NCI-H226 (cell line): Measurements from ENCODE around the gene ARFGAP3.

ENCODE experiments used
- DNase-seq: peaks from one replicate; pipeline ENCODE4 v3.0.0-alpha.2; 2015

ARFGAP3 gene, protein sequence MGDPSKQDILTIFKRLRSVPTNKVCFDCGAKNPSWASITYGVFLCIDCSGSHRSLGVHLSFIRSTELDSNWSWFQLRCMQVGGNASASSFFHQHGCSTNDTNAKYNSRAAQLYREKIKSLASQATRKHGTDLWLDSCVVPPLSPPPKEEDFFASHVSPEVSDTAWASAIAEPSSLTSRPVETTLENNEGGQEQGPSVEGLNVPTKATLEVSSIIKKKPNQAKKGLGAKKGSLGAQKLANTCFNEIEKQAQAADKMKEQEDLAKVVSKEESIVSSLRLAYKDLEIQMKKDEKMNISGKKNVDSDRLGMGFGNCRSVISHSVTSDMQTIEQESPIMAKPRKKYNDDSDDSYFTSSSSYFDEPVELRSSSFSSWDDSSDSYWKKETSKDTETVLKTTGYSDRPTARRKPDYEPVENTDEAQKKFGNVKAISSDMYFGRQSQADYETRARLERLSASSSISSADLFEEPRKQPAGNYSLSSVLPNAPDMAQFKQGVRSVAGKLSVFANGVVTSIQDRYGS

DNA sequence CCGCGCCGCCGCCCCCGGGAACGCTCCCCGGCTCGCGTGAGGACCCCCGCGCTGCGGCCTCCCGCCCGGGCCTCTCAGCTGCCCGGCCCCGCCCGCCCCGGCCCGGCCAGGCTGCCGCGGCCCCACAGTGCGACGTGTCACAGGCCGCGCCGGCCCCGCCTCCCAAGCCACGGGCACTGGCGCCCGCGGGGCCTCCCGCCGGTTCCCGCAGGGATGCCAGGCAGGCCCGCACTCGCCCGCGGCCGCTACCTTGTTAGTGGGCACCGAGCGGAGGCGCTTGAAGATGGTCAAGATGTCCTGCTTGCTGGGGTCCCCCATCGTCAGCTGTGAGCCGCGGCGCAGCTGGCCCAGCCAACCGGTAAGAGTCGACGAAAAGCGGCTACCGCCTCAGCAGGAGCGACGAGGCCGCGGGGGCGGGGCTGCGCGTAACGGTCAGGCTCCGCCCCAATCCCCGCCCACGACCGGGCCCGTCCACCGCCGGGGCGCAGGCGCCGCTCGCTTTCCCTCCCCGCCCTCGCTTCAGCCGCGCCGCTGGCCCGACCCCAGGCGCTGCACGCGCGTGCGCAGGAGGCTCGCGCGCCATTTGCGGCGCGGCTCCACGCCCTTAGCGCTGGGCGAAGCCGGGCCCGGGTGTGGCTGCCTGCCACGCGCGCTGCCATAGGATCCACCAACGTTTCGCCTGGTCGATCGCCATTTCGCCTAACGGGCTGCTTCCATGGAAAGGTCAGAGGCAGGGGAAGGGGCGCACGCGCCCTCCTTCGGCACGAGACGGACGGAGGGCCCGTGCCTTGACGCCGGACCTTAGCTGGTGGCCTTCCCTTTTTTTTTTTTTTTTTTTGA is at the start of gene ARFGAP3:
Gene ARFGAP3, minus strand, starts transcription at position 409 of the 840 bp plus-strand sequence. Its CDS starts 91 bp downstream, at position 318.
- DNase-seq: peak; percentile 65

DNA sequence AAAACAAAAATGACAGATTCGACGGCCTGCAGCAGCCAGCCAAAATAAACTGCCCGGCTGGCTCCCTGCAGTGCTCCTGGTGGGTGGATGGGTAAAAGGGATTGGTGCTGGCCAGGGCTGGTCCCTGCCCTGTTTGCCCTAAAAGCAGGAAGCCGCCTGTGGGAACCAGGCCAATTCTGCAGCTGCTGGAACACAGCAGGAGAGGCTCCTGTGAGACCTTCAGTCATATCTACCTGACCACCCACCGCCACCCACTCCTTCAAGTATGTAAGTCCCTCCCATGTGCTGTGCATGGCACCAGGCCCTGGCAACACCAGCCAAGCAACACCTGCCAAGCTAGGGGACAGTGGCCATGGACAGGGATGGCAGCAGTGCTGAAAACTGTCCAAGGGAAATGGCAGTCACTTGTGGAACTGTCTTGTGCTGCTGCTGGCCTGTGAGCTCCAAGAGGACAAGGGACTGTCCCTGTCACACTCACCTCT is 48.7 kb upstream of the ARFGAP3 start:
- no peak for DNase-seq

DNA sequence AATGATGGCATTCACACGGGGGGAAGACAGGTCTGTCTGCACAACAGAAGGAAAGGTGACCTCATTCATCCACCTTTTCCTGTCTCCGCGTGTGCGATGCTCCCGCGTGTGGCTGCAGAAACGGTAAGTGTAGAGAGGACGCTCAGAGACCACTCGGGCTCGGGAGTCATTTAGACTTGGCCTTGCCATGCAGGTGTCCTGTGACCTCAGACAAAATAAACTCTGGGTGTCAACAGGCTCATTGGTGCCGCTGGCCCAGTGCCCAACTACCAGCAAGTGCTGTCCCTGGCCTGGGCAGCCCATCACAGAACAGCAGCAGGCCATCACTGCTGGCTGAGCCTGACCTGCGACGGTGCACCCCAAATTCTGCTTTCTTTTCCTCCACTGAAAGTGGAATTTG is 48.1 kb upstream of the ARFGAP3 start:
- DNase-seq: no peak

DNA sequence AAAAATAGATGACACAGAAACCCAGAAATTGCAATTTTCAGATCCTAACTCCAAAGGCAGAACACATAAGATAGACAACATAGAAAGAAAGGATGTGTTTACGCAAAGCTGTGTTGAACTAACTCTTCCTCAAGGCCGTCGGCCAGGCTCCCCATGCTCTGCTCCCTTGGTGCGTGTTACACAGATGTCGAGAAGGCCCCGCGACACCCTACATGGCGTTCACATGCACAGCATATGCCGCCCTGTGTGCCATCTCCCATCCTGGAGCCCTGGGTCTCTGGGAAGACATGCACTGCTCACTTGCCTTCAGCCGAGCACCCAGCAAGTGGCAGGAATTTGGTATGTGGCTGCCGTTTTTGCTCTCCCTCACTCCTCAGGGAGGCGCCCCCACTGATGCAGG is 47.0 kb upstream of the ARFGAP3 start:
- DNase-seq: no peak

DNA sequence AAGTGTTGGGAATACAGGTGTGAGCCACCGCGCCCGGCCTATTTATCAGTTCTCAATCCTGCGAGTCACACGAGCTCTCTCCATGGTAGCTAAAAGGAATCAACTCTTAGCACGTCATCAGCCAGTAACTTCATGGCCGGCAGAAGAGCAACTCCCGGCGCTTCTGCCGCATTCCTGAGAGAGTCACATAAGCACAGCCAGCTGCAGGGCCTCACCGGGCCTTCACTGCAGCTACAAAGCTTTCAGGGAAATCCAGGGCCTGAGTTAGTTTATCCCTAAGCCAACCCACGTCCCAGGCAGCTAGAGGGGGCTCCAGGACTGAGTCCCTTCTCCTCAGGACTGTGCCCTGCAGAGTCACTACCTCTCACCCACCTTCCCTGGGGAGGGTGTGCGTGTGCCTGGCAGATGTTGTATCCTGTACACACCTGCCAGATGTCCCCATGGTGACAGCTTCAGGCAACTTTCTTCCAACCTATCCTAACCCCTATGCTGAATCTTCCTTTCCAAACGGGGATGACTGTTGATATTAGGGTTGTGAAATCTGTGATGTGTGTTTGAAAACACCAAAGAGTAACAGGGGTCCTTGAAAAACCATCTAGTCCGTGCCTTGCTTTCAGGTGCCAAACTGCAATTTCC is 45.9 kb upstream of the ARFGAP3 start:
- no peak for DNase-seq

DNA sequence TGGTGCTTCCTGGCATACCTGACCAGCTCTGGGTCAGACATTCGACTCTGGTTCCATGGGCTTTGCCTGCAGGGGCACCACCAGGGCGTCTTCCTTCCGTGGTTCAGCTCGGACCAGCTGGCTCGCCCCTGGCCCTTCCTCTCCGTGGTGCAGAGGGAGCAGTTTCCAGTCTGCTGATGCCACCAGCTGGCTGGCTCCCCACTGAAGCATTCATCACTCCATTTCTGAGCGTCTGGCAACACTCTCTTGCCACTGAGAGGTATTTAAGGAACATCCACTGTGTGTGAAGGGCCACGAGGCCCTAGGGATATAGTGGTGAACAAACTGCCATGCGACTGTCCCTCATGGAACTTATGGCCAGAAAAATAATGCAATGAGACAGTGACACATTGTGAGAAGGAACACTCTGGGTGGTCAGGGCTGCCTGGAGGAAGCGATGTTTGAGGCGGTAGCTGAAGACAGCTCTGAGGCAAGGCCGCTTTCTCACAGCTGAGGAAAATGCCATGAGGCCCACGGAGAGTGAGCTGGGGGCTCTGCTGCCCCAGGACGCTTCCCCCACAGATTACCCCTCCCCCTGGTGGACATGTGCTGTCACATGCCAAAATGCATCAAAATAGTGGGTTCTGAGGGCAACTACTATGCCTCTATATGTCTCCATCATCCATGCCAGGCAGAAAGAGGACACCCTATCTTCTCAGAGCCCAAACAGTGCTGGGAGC is 44.9 kb upstream of the ARFGAP3 start:
- DNase-seq: no peak

DNA sequence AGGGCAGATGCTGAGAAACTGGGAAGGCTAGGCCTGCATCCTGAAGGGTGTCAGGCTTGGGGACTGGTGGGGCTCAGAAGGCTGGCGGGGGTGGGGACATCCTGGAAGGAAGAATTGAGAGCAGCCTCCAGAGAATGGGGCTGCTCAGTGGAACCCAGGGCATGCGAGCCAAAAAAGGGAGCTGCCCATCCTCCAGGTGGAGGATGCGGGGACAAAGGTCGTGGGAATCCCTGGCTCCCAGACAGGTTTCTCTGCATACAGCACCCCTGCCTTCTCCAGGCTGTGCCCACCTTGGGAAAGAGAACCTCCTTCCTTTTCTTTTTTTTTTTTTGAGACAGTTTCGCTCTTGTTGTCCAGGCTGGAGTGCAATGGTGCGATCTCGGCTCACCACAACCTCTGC is 40.9 kb upstream of the ARFGAP3 start:
- DNase-seq: no peak

DNA sequence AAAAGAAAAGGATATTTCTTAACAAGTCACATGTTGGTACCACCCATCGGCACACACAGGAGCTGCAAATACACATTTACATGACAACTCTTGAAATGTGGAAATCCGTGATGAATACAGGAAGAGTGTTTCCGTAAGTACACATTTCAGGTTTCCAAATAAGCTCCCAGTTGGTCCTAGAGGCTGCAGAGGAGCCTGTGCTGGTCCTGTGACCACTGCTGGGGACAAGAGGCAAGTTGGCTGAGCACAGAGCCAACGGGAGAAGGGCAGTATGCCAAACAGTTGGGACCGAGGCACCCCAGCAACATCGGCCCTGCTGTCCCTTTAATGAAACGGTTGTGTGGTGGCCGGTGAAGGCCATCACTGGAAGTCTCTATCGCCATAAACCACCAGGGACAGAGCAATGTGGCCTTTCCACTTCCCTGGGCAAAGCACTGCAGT is 38.5 kb upstream of the ARFGAP3 start:
- no peak for DNase-seq

DNA sequence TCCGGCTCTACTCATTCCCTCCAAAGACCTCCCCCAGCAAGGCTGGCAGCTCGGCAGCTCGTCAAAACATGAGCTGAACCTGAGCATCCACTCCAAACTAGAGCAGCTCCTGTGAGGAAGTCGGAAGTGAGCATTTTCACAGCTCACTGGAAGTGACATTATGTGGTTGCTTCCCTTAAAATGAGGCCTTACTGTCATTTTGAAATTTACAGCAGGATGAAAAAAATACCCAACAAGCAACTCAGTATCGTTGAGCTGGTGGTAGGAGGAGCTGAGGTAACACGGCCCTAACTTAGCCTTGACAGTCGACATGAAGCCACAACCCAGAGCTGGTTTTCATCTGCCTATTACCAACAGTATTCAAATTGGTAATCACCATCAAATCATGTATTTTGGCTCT is 38.0 kb upstream of the ARFGAP3 start:
- no peak for DNase-seq

DNA sequence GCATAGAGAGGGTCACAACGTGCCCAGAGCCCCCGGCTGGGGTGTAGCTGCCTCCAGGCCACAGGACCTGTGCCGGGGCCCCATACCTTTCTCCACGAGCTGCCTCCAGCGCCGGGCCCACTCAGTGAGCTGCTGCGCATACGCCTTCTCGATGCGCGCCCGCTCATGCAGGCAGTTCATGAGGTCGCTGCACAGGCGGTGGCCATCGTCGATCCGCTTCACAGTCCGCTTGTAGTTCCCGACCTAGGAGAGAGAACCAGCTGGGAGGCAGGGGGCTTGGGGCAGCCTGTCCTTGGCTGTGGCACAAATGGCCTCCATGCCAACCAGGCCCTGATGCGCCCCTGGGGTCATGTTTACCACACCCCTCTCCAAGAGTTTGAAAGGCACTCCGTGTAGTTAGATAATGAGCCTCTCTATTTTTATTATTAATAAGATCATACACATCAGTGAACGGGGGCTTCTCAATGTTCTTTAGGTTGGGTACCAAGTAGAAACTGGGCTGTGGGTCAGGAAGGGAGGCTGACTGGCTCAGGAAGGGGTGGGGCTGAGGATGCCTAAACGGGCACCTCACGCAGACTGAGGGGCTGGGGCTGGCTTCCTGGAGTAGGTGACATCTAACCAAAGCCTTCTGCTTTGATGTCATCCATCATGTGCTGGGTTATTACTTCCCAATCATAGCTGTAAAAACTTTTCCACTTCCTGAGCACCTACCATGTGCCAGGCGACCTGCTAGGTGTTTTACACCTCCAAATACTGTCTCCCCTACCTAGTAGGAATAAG is 36.5 kb upstream of the ARFGAP3 start:
- DNase-seq: no peak

DNA sequence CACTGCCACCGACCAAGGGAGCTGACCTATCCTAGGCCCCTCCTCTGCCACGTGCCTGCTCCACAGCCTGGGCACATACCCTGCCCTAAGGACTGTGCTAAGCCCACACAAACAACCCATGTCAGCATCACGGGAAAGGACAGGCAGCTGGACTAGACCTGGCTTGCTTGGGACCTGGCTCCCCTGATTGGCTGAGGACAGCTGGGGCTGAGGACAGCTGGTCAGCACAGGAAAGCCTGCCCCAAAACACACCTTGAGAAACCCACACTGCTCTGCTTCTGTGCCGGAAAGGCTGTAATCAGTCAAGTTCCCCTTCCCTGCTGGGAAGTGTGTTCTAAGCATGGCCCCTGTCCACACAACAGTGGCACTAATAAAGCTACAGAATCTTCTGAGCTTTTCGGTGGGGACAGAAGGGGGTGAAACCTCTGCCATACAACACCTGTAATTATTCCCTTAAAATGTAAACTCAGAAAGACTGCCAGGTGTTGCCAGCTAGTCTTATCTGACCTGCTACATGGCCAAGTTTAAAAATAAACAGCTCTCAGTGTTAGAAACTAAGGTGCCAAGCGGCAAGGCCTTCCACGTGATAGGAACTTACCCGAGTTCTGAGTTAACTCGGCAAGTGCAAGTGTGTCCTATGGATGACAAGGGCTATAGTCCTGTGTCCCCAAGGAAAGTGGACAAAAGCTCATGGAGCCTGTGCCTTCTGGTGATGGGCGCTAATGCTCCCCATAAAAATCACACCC is 35.7 kb upstream of the ARFGAP3 start:
- no peak for DNase-seq

DNA sequence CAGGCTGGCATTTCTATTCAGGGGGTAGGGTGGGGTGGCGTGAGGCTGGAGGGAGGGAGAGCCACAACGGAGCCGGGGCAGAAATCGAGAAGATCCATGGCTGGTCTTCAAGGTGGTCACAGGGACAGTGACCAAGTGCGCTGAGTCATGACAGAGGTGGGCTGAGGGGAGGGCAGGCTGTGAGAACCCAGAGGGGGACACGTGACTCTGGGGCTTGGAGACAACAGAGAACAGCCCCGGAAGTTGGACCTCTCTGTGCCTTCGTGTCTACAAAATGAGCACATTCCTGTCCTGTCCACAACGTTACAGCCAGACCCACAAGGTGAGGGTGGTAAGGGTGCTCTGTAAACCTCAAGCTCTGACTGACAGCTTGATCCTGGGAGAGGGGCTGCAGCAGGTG is 35.1 kb upstream of the ARFGAP3 start:
- no peak for DNase-seq

DNA sequence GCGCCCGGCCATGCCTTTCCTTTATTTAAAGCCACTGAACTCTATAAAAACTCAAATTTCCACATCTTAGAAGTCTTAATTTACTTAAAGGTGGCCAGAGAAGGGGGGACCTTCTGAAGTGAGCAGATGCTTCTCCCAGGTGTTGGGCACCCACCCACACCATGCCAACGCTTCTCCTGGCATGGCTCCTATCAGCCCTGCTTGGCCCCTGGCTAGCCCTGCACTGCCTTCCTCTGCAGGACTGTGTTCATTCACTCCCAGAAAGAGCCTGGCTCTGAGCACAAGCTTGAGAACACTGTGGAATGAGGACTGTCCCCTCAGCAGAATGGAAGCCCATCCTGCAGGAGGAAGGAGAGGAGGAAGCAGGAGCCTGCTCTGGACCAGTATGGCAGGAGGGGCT is 34.6 kb upstream of the ARFGAP3 start:
- DNase-seq: no peak

DNA sequence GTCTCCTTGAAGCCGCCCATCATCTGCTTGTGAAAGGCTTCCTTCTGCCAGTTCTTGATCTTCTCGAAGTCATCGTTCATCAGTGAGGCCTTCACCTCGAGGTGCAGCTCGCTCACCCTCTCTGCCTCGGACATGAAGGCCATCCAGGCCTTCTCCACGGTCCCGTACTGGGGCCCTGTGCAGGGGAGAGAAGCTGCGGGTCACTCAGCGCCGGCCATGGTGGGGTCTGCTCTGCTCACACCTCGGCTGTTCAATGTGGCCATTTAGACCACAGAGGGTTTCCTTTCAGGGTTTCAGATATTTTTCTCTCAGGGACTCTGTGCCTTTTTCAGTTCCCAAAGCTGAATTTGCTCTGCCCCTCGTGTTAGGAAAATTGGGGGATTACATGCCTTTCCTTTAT is 33.9 kb upstream of the ARFGAP3 start:
- DNase-seq: no peak

DNA sequence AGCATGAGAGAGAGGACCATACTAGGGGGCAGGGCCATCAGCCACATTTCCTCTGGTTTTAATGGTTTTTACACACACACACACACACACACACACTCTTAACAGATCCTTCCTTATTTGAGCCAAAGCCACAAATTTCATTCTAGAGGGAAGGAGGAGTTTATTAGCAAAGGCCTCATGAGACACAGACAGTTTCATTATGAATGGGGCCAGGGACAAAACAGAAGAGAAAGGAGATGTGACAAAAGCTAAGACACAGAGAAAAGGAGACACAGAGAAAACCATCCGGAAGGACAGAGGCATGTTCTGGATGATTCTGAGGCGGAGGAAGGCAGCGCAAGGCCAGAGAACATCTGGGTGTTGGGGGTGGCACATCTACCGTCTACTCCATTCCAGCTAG is 32.2 kb upstream of the ARFGAP3 start:
- DNase-seq: no peak

DNA sequence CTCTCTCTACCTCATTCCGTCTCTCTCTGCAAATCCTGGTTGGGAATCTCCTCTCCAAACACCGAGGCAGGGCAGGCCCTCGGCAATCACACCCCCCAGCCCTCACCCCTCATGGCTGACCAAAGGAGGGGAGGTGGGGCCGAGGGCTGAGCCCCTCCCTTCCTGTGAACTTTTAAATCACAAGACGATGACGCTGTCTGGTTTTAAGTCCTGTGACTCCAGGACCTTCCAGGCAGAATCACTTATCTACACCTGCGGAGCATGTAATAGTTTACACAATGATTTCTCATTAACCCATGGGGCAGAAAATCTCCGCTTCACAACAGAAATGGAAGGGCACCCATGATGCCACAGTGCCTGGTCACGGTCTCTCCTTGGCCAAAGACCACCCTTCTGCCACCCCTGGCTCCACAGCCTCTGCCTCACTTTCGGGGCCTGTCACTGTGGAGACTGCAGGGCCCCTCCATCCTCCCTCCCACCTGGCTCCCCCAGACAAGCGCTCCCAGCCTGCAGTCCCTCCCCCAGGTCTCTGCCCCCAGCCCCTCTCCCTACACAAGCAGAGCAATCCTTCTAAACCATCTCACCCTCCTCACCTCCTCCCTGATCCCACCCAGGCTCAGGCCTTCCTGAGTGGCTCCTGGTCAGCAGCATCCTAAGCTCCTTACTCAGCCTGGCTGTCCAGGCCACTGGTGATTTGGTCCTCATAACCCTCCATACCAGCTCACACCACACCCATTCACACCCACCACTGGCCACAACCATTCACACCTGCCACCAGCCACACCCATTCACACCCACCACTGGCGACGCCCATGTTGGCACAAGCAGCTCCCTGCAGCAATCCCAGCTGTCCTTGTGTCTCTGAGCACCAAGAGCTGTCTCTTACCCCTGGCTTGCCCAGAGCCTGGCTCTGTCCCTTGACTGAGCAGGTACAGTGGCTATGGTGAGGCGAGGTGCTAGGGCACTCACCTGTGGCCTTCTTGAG is 30.7 kb upstream of the ARFGAP3 start:
- no peak for DNase-seq

DNA sequence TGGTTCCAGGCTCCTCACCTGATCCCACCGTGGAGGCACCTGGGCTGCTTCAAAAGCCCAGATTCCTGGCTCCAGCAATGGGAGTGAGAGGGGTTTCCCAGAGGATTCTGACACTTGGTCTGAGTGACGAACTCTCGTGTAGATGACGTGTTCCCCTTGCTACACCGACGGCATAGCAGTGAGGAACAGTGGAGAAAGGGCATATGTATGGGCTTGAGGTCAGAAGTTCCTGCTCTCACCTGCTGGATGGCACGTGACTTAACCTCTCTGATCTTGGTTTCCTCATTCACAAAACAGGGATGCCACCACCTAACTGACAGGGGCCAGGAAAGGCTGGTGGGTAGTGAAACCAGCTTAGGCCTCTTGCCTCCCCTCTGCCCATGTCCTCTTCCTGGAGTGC is 30.0 kb upstream of the ARFGAP3 start:
- no peak for DNase-seq

DNA sequence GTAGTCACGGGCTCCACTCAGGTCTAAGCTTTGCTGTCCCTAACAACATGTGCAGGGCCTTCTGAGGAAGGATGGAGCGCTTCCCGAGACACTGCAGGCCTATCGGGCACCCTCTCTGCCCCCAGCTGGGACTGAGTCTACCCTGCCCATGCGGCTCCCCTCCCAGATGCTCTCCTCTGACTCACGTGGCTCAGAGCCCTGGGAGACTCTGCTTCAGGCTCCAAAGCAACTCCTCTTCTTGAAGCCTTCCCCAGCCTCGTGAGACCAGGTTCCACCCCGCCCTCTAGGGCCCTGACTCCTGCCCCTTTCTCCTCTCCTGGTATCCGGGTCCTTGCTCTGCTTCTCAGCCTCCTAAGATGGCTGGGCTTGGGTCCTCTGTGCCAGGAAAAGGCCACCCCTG is 28.4 kb upstream of the ARFGAP3 start:
- DNase-seq: no peak

DNA sequence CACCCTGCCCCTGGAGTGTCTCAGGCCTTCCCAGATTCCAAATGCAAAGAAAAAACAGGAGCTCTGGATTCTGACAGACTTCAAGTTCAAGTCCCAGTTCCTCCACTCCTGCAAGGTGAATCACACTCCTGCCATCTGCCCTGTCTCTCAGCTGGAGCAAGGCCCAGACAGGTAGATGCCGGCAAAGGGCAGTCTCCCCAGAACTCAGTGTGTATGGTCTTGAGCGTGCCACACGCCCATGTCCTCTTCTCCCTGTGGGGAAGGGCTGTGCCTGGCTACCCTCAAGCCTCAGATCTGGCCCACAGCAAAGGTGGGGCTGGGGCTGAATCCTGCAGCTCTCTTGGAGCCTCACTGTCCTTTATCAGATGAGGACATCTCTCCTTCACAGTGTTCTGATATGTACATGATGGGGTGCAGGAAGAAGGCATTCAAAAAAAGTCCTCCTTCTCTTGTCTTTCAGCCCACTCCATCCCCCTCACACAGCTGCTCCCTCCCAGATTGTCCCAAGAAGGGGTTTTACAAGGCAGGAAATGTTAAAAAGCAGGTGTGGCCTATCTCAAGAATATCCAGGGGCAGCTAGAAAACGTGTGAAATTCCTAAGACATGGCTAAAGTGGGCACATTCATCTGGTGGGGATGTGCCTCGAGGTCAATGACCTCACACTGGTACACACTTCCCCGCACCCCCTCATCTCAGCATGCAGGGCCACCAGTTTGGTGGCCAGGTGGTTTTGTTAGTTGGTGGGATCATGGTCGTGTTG is 27.7 kb upstream of the ARFGAP3 start:
- DNase-seq: no peak
